ENCODE data around the gene HIPK2. TPM values are rescaled to one million over a fixed set of nuclear protein-coding genes. Genes with fewer than 3 reads are reported as not detected.

The HIPK2 gene
- polyA plus RNA-seq, 1 donor (not counting 4 experiments of a cell fraction or from before 2014, with no cell fraction given): 5.8 TPM

GRCh38 chr7:139697056-139697455 is 80.7 kb downstream of the HIPK2 start:
- Histone ChIP-seq H2AFZ (ENCODE audit: control insufficient read depth, low read length) (no peak overlapping the region), H3K4me3 (ENCODE audit: control insufficient read depth in 2 of 3, extremely low read depth in 1 of 3, insufficient read depth in 2 of 3, low read depth in 1 of 3, low read length in 3 of 3) (no peak overlapping the region), H3K27ac (ENCODE audit: control insufficient read depth, insufficient read depth, low read length) (no peak overlapping the region), H3K4me1 (ENCODE audit: control insufficient read depth, extremely low read depth, insufficient read depth, low read length) (no peaks in the 10 kb centered on the region), H3K9me3 (ENCODE audit: control insufficient read depth, low read depth, low read length) (no peaks in the 10 kb centered on the region), H3K4me2 (ENCODE audit: control insufficient read depth, extremely low read depth, insufficient read depth, low read depth, low read length) (no peak overlapping the region), H3K79me2 (ENCODE audit: control insufficient read depth, insufficient read depth, low read length) (peaks cover 5% of the 10 kb centered on the region), H4K20me1 (ENCODE audit: control insufficient read depth, extremely low read depth, insufficient read depth, low read length) (no peaks in the 10 kb centered on the region), H3K36me3 (ENCODE audit: control insufficient read depth in 2 of 2, extremely low read depth in 1 of 2, insufficient read depth in 2 of 2, low read length in 2 of 2) (peaks cover 5 to 14% of the 10 kb centered on the region in 2 experiments), H3K9me1 (ENCODE audit: control insufficient read depth, extremely low read depth, insufficient read depth, low read length) (no peaks in the 10 kb centered on the region), H3K9ac (ENCODE audit: control insufficient read depth, extremely low read depth, insufficient read depth, low read length) (no peak overlapping the region), H3K27me3 (ENCODE audit: control insufficient read depth, extremely low read depth, insufficient read depth, low read length) (no peaks in the 10 kb centered on the region)
- no peak for DNase-seq (ENCODE audit: low read depth, low spot score)
- no peak for TF ChIP-seq CTCF (optimal IDR thresholded peaks at IDR 0.05 in 1 of 3, IDR thresholded peaks at IDR 0.05 in 1 of 3, conservative IDR thresholded peaks at IDR 0.05 in 1 of 3; ENCODE audit: extremely low read depth in 1 of 3, insufficient read depth in 2 of 3, low read length in 3 of 3)
- TF ChIP-seq EZH2 (IDR thresholded peaks at IDR 0.05; ENCODE audit: low read length): no peak
- dilution Hi-C loops (cut with MboI; ENCODE audit: extremely low pct_ligation_motif_present, low sequenced_read_pairs): no loop called here
- FAIRE-seq: no peak

DNA sequence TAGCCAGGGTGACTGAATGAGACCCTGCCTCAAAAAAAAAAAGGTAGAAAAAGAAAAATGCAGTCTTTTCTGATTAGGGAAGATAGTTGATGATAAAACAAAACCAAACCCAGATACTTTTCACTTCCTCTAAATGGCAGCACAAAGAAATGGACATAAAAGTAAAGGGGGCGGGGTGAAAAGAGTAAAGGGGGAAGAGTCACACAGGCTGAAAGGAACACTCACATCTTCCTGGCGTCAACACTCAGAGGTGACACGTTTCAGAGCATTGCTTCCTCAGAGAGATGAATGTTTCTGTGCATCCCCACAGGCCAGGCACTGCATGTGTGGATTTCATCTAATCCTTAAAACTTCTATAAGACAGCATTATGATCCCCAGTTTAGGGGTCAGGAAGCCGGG is 81.2 kb downstream of the HIPK2 start:
- Histone ChIP-seq H3K9me3 (ENCODE audit: control insufficient read depth, low read depth, low read length) (no peaks in the 10 kb centered on the region), H3K4me2 (ENCODE audit: control insufficient read depth, extremely low read depth, insufficient read depth, low read depth, low read length) (no peak overlapping the region), H3K9ac (ENCODE audit: control insufficient read depth, extremely low read depth, insufficient read depth, low read length) (no peak overlapping the region), H2AFZ (ENCODE audit: control insufficient read depth, low read length) (no peak overlapping the region), H3K27ac (ENCODE audit: control insufficient read depth, insufficient read depth, low read length) (no peak overlapping the region), H3K9me1 (ENCODE audit: control insufficient read depth, extremely low read depth, insufficient read depth, low read length) (no peaks in the 10 kb centered on the region), H3K27me3 (ENCODE audit: control insufficient read depth, extremely low read depth, insufficient read depth, low read length) (no peaks in the 10 kb centered on the region), H3K4me1 (ENCODE audit: control insufficient read depth, extremely low read depth, insufficient read depth, low read length) (no peaks in the 10 kb centered on the region), H3K4me3 (ENCODE audit: control insufficient read depth in 2 of 3, extremely low read depth in 1 of 3, insufficient read depth in 2 of 3, low read depth in 1 of 3, low read length in 3 of 3) (no peak overlapping the region), H3K36me3 (ENCODE audit: control insufficient read depth in 2 of 2, extremely low read depth in 1 of 2, insufficient read depth in 2 of 2, low read length in 2 of 2) (peaks cover 5 to 15% of the 10 kb centered on the region in 2 experiments), H3K79me2 (ENCODE audit: control insufficient read depth, insufficient read depth, low read length) (peaks cover 5% of the 10 kb centered on the region), H4K20me1 (ENCODE audit: control insufficient read depth, extremely low read depth, insufficient read depth, low read length) (no peaks in the 10 kb centered on the region)
- FAIRE-seq: no peak
- TF ChIP-seq CTCF (optimal IDR thresholded peaks at IDR 0.05 in 1 of 3, IDR thresholded peaks at IDR 0.05 in 1 of 3, conservative IDR thresholded peaks at IDR 0.05 in 1 of 3; ENCODE audit: extremely low read depth in 1 of 3, insufficient read depth in 2 of 3, low read length in 3 of 3): no peak
- no peak for TF ChIP-seq EZH2 (IDR thresholded peaks at IDR 0.05; ENCODE audit: low read length)
- DNase-seq (ENCODE audit: low read depth, low spot score): no peak
- dilution Hi-C loops (cut with MboI; ENCODE audit: extremely low pct_ligation_motif_present, low sequenced_read_pairs): no loop called here
